Activated CD4-positive, alpha-beta T cell treated with anti-CD3 and anti-CD28 coated beads, Interleukin-10, Interleukin-2, amounts not matched to agents 100 ng/mL and 50 ng/mL, durations not matched to agents 16 hours and 8 hours (primary cell): ENCODE data around the gene ZNF407.
A peak's percentile ranks its signal among the peaks of the same experiment; 100 is the strongest.

Source experiments
- DNase-seq: peaks from one replicate; pipeline ENCODE4 v3.0.0-alpha.2; 2020

The ZNF407 gene

DNA sequence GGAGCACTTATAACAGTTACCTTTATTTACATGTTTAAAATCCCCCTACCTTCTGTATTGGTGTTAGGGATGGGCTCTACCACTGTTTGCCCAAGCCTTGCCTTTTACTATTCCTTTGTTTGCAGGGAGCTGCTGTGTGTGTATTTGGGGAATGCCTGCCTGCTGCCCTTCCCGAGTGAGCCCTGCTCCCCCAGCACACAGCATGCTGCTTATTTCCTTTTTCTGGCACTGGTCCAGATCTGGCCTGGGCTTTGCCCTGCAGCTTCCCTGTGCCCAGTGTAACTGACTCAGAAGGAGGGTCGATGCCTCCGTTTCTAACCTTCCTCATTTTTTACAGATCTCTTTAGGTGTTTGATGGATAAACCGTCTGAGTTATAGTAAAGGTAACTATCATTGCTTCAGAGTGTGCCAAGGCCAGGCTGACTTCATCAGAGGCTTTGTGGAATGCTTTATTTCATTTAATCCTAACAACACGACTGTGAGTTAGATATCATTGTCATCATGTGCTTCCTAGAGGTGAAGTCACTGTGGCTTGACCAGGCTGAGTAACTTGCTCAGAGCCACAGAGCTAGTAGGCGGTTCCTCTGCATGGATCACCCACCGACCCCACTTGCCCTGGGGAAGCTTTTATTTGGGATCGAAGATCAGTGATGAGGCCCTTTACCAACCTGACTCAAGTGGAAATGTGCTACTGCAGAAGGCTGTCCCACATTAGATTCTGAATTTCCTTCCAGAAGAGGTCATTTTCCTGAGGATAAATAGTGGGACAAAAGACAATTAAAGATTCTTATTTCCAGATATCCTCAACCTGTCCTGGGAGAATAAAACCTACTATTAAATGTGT is 238.8 kb downstream of the ZNF407 start:
- DNase-seq, result no peak

DNA sequence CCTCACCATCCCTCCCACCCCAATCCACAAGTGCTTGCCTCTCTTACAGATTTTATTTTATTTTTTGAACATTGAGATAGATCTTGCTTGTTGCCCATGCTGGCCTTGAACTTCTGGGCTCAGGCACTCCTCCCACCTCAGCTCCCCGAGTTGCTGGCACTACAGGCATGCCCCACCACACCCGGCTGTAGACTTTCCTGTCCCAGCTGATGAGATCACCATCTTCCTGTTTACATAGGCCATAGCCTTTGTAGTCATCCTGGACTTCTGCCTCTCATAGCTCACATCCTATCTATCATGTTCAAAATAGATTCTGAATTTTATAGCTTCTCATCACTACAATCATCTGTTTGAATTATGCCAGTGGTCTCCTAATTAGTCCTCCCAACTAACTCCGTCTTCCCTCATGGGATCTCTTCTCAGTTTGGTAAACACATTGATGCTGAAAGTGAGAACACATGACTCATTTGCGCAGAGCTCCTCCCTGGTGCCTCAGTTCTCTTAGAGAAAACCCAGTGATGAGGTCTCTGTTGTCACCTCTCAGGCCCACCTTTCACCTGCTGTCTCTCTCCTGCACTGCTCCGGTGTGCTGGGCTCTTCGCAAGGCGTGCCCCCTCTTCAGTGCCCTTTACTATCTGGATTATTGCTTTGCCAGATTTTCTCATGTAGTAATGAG is 243.0 kb downstream of the ZNF407 start:
- DNase-seq, result peak; percentile 32

DNA sequence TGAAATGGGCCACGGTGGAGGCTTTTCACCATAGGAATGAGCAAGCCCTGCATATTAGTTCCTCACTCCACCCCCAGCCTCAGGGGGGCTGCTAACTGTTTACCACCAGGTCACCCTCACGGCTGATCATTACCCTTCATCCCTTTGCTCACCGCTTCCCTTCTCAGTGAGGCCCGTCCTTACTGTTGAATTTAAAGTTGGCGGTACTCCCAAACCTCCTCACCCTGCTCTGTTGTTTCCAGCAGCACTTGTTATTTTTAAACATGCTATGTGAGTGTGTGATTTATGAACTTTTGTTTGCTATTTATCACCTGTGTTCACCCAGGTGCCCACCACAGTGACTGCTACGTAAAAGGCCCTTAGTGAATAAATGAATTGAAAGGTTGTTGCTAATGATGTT is 243.6 kb downstream of the ZNF407 start:
- no peak for DNase-seq

DNA sequence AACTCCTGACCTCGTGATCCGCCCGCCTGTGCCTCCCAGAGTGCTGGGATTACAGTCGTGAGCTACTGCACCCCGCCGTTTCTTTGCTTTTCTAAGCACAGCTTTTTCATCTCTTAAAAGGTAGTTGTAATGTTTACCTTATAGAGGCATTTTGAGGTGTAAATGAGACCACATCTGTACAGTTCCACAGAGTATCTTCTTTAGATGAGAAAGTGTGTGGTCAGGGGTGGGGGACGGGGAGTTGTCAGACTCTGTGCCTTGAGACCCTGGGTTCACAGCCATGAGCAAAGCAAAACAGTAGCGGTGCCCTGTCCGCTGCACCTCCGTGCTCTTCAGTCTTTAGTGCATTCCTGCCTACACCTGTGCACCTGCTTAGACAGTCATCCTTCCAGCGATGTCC is 251.6 kb downstream of the ZNF407 start:
- DNase-seq, result no peak

DNA sequence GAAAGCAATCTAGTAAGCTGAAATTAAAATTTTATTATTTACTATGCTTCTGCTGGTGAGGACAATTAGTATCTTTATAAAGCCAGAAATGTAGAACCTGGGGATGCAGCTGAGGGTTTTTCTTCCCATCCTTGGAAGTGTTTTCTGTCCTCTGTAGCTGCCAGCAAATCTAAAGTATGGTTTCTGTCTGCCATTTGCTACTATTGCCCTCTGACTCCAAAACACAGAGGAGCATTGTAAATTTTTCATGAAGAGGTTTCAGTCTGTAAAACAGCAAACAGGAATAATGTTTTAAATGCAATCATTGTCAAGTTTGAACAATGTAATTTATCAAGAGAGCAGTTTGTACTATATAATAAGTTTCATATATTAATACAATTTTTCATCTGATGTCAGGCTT is 258.8 kb downstream of the ZNF407 start:
- no peak for DNase-seq

DNA sequence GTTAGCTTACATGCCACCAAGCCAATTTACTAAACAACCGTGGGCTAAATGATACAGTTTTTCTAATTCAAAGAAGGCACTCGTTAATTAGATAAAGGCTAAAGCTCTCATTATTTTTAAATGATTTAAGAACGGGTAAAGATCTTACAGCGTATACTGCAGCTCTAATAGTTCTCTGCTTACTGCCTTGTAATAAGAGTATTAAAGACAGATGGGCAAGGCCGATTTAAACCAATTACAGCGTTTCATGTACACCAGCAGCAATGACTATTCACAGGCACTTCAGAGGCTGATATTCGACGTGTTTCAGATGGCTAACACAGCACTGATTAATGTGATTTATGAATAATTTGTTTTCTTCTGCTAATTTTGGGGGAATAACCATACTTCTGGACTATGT is 259.3 kb downstream of the ZNF407 start:
- DNase-seq, result no peak

DNA sequence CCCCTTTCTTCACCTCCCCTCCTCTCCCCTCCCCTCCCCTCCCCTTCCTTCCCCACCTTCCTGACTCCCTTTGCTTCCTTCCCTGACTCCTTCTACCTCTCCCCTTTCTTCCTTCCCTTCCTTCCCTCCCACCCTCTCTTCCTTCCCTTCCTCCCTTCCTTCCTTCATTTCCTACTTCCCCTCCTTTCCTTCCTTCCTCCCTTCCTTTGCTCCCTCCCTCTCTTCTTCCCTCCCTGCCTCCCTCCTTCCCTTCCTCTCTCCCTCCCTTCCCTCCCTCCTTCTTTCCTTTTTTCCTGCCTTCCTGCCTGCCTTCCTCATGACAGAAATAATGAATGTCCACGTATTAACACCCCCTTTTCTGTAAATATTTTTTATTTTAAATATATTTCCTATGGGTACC is 260.2 kb downstream of the ZNF407 start:
- no peak for DNase-seq

DNA sequence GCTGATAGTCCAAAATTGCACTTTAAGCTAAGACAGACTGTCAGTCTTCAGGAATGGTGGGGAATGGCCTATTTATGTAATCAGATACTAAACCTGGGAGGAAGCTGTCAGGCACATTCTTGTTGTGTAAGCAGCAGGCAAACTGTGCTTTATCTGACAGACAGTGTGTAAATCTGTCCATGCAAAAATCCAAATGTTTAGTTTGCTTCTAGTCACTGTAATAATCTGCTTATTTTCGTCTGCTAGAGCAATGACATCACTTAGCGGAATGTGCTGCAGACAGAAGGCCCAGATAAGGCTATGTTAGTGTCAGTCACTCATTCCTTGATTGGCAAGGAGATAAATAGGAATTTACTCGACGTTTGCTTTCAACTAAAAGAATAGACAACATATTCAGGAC is 263.5 kb downstream of the ZNF407 start:
- no peak for DNase-seq

DNA sequence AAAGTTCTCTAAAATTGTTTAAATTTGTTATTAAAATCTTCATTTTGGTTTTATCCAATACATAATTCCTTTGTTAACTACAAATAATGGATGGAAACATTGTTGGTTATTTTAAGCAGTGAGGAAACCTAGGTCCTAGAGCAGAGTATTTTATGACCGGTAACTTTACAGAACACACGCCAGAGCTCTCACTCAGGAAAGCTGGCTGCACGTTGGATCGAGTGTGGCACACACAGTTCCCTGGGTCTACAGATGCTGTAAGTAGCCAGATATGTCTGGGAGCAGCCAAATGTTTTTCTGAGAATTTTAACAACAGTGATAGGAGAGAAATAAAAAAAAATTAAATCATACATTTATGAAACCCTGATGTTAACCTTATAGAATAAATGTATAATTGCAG is 264.4 kb downstream of the ZNF407 start:
- DNase-seq, result no peak

DNA sequence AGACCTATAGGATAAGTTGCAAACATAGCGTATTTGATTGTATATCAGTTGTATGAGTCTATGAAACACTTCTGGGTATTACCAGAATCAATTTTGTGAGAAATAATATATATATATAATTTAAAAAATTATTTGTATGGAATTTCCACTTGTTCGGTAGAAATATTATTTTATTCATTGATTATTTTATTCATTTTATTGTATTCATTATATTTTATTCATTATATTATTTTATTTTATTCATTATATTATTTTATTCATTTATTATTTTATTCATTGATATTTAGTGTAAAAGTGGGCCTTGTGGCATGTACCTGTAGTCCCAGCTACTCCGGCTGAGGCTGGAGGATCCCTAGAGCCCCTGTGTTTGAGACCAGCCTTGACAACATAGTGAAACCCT is 268.9 kb downstream of the ZNF407 start:
- DNase-seq, result no peak

DNA sequence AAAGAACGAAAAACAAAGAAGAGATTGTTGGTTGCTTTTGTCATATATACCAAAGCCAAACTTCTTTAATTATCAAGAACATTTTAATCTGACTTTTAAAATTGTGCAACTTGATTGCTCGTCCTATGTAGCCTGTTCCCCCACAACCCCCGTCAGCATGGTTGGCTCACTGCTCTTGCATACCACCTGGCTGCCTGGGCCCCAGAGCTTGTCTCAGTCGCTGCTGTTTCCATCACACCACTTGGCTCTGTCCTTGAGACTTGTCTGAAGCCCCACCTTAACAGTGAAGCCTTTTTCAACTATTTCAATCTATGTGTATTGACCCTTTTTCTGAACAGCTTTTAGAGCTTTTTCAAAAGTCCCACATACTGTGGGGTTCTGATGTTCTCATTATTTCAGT is 270.8 kb downstream of the ZNF407 start:
- DNase-seq, result no peak

DNA sequence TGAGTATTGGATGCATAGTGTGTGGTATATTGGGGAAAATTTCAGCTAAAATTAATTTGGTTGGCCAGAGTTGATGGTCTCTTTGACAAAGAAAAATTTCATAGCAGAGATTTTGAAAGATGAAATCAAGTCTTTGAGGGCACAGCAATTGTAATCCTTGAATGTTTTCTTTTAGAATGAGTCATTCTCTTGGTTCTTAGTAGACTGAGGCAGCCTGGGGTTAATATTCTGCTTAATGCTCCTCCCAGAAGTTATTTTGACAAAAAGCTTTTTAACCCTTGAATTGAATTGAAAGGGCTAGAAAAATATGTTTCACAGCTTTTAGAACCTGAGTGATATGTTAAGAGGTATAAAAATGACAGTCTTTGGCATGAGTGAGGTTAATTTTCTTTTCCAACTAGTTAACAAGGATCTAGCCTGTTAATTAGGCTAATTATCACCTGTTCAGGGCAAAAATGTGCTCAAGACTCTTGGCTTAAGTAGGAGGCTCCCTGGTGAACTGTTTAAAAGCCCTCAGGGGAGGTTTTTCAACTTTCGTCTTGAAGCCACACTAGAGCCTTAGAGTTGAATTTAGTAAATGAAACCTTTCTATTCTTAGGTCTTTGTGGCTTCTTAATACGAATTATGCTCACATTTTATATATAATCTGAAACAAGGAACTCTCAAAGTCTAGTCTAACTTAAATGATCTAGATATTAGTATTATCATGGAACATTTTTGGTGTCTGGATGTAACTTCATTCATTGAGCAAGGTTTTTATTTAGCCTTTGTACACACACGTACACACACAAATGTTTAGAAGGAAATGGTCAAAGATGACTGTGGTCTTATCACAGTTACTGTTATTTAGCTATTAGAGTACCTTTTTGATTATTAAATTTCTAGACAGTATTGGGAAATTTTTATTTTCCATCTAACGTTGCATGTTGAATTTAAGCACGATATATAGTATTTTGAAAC is 272.5 kb downstream of the ZNF407 start:
- DNase-seq, result no peak

DNA sequence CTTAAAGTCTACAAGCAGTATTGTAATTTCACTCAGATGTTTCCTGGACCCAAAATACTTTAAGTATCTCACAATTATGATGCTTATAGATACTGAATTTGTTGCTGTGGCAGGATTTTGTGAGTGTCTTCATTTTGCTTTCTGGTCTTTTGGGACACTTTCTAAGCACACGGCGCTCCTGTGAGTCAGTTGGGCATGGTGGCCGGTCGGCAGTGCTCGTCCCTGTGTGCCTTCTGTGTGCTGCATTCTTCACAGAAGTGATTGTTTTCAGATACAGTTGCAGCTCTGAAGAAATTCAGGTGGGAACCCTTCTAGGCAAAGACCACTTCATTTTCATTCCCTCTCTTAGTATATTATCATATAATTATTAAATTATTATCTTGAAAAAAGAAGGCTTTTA is 273.3 kb downstream of the ZNF407 start:
- DNase-seq, result no peak

DNA sequence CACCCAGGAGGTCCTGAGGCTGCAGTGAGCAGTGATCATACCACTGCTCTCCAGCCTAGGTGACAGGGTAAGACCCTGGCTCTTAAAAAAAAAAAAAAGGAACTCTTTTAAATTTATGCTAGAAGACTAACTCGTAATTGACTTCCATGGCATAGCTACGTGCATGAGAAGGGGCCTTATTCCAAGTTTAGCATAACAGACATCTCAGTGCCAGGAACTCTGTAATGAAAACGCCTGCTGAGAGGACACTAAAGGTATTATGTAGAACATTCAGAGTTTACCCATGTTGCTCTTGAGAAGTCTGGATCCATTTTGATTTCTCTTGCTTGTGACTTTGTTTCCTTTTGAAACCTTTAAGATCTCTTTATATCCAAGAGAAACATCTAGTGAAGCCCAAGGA is 276.0 kb downstream of the ZNF407 start:
- DNase-seq, result no peak

DNA sequence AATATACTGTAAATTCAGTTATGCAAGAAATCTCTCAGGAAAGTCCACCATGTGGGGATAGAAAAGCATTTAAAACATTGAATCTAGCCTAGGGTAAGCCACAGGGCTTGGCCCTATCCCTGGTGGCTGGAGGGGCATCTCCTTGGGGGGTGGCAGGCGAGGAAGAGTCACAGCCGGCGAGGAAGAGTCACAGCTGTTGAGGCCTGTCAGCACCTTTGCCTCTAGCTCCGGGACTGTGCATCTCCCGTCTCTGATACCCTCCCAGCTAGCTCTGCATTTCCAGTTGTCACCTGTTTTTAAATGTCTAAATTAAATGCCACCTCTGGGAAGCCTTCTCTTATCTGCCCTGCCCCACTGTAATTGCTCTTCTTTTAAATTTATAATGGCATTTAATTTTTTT is 276.7 kb downstream of the ZNF407 start:
- no peak for DNase-seq

DNA sequence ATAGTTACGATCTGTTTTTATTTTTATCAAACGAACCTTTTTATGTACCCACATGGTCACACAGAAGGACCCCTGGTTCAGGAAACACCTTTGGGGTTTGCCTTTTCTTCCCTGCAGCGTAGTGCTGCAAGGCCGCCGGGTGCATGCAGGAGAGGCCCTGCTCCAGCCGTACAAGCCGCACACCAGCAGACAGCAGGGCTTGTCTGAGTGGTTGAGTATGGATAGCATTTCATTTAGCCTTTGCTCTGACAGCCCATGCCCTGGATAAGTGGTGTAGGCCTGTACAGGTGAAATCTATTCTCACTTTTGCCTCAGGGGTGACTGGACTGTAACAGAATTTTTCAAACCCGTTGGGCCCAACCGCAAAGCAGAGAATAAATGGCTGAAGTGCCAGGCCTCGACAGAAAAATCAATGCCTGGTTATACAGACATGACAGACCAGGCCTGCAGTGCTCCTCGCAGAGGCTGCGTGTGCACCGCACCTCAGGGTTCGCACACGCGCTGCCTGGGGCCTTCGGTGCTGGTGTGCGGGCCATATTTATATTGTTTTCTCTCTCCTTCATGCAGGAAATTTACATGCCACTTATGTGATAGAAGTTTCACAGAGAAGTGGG is 279.1 kb downstream of the ZNF407 start:
- DNase-seq, result no peak

DNA sequence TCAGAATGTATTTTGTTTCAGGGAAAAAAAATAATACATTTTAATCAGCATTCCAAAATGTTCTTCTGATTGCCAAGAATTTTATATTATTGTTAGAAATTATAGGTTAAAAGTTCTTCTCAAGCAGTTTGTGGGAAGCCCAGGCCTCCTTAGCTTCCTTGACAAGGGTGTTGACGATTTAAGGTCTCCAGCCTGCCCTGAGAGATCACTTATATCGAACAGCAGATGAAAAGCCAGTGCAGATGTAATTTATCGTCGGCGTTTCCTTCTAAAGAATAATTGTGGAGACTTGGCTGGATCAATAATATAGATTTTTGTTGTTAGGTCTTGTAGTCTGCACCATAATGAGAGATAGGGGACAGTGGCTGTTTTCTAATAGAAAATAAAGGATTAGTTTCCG is 280.6 kb downstream of the ZNF407 start:
- no peak for DNase-seq

DNA sequence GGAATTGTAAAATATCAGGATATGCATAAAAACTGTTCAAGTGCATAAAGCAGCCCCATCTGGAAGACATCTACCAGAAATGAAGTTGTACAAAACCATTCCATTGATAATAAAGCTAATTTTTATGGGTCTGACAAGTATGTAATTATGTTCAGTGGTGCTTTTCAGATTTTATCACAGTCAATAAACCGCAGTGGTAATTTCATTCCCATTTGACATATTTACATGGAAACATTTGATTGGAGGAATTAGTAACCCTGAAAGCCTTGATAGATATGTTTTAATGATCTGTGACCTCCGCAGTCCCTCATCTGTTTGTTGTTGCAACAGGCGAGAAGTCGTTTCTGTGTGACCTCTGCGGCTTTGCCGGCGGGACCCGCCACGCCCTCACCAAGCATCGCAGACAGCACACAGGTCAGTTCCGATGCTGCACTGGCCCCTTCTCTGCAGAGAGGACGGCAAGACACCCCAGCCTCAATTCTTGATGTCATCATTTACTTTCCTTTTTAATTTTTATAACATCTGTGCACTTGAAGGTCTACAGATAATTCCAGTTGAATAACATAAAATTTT is 283.1 kb downstream of the ZNF407 start:
- DNase-seq, result no peak

DNA sequence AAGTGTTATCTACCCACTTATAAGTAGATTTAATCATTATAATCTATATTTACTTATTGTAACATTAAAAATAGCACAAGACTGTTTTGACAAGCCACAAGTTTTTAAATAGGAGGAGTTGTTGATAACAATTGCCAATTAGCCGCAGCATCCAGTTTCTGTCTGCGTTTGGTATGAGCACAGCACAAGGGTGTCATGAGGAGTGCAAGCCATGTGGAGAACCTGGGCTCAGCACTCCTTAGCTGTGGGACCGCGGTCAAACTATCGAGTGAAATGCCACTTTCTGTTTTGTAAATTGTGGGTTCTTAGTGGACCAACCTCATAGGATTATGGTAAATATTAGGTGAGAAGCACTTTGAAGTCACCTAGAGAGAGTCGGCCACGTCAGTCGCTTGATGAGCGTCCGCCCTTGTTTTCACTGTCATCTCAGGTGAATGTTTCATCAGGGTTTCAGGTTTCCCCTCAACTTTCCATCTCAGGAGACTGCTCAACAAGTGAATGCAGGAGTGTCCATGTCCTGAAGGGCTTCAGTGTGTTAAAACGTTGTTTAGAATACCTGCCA is 294.5 kb downstream of the ZNF407 start:
- DNase-seq, result no peak

DNA sequence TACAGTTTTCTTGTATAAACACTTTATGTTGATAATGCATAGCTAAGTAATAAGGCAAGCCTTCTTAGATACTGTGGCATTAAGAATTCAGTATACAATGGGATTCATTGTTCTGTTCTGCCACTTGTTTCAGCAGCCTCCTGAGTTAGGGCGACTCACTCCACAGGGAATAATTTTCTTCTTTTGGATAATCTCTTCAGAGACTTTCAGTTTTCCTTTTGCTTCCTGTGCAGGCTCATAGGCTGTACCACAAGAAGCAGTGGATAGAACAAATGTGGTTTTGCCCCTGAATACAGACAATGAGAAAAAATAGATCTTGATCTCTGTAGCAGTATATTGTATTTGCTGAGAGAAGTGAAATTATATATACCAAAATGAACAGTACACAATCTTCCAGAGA is 298.0 kb downstream of the ZNF407 start:
- no peak for DNase-seq

DNA sequence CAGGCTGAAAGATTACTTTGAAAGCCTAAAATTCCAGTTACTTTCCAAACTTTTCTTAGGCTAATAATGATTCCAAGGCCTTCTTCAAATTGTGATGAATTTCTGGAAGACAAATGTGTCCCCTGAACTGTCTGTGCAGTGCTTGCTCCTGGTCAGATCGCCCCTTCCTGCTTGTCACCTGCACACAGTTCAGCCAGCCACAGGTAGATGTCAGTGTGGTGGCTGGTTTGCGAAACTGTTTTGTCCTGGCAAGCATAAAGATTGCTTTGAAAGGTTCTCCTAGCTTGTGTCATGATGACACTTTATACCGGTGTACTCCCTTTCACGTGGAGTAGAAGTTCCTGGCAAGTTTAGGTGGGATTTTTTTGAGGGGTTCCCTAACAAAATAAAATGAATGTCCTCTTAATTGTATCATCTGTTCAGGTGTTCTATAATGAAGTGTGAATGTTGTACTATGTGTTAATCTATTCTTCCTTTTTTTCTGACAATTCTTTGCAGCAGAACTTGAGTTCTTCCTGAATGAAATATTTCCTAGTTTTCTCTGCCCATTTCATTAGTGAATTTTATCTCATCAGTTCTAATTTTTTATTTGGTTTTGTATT is 298.8 kb downstream of the ZNF407 start:
- peak; percentile 44 for DNase-seq
